ENCODE data around the gene ELMO2.

ELMO2 gene

DNA sequence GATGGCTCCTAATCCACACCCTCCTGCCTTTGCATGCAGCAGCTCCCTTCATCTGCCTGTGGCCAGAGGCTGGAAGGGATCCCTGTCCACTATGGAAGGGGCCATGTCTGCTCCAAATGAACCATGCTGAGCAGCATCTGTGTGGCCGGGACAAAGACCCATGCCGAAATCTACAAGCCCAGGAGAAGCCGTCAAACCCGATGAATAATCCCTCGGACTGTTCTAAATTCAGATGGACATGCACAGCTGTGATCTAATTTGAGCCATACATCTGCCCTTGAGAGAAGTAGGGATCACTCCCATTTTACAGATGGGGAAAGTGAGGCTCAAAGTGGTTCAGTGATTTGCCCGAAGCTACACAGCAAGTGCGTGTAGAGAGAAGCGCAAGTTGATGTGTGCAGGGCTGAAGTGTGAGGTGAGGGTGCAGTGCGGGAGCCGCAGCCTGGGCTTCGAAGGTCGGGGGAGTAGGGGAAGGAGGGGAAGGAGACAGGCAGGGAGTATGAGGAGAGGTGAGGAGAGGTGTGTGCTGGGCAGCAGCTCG is 75.5 kb downstream of the ELMO2 start:
- no peak for DNase-seq (ENCODE audit: low read depth)

DNA sequence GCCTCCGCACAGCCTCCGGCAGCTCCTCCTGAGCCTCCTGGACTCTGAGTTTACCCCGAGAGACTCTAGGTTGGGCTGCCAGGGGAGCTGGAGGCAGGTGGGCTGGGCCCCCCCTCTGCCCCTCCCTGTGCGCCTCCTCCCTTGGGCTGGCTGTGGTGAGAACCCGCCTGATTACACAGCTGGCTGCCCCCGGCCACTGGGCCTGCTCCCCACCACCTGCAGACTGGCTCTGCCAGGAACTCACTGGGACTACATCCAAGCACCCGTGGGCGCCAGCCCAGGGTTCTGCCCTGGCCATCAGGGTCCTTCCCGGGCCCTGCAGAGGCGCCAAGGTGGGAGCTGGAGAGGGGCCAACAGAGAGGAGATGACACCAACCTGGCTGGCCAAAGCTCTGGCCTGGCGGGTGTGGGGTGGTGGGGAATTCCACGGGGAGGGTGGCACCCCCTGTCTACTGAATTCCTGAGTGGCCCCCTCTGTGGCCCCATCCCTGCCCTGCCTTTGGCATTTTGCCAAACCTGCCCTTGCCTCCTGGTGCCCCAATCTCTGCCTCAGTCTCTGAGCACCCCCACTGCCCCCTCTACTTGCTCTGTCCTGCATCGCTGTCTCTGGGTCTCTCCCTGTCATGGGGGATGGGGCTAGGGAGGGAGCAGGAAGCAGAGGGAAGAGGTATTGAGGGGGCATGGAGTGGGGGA is 76.2 kb downstream of the ELMO2 start:
- no peak for DNase-seq (ENCODE audit: low read depth)

DNA sequence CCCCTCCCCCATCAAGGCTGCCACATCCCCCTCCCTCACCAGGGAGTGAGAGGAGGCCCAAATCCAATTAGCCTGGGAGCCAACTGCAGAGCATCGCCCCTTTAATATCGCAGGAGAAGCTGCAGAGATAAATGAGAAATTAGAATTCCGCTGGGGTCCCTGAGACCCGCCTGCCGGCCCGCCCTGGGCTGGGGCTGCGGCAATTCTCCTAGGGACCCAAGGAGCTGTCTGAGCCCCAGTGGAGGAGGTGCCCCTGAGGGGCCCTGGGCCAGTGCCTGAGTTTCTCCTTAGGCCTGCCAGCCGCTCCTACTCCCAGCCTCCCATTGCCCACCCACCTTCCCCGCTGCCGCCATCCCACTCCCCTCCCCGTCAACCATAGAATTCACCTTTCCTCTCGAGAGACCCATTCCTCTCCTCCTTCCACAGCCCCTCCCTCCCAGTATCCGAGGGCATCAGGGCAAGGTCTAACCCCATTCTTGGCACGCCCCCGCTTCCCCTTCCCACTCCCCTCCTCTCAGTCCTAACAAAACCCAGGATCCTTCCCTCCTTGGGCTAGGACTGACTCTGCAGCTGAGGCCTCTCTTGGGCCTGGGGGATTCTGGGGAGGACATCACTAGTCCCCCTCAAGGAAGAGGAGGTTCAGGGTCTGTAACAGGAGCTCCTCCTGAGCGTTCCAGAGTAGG is 78.1 kb downstream of the ELMO2 start:
- no peak for DNase-seq (ENCODE audit: low read depth)

DNA sequence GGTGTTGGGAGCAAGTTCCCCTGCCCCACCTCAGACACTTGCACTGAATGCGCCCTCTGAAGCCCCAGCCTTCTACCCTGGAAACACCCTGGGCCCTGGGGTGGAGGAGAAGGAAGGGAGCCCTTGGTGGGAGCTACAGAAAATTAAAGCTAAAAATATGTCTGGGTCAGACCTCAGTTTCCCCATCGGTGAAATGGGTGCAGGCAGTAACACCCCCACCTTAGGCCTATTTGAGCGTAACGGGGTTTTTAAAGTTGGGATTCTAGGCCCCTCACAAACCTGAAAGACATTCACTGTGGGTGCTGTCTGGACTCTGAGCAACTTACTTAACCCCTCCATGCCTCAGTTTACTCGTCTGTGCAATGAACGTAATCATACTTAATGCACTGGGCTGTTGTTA is 78.9 kb downstream of the ELMO2 start:
- DNase-seq (ENCODE audit: low read depth): no peak

DNA sequence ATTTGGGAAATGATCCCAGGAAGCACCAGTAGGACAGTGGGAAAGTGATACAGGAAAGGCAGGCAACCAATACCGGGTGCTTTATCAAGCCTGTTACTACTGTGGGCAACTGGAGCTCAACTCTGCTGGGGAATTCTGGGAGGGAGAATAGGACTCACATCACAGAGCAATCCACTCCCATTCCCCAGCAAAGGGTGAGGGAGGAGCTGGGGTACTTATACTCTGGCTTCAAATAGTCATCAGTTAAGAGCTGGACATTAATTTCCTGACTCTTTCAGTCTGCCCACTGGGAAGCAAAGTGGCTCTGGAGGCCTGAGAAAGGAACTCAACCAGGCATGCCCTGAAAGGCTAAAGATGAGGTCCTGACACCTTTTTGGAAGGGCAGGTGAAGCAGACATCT is 80.6 kb downstream of the ELMO2 start:
- DNase-seq (ENCODE audit: low read depth): no peak

DNA sequence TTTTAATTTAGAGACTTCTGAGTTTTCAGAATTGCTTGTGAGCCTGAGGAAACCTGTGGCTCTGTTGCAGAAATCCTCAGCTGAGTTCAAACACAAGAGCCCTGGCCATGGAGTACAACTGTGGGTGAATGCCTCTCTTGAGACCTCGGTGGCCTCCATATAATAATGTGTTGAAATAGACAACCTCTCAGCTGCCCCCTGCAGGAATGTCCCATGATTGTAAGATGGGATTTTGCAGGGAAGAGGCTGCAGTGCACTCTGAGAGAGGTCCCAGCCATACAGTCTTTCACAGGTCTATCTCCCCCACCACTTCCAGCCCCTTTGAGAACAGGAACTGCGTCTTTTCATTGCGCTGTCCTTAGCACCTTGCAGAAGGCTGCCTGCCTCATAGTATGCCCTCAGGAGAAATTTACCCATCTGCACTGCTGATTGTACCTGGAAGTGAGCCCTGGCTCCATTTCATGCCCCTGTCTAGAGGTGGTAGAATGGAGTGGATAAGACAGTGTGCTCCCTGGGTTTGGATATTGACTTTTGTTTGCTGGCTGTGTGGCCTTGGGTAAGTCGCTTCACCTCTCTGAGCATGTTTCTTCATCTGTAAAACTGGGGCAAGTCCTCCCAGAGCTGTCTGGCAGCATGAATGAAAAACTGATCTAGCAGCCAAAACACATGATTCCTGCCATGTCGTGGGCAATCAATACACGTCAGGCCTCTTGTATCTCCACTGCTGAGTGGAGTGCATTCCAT is 81.3 kb downstream of the ELMO2 start:
- no peak for DNase-seq (ENCODE audit: low read depth)

DNA sequence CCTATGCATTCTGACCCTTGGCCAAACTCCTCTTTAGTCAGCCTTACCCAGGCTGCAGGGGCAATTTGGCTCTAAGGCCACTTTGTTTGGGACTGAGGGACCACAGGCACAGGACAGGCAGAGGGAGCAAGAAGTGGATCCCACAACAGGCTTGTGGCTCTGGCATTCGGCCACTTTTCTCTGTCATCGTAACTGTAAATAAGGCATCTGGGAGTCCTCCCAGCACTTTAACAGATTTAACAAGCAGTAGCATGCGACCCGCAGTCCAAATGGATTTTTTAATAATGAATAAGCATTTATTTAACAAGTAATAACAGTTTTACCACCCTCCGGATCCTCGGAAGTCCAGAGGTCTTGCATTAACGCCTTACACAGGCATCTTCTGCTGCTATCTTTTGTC is 82.0 kb downstream of the ELMO2 start:
- no peak for DNase-seq (ENCODE audit: low read depth)

DNA sequence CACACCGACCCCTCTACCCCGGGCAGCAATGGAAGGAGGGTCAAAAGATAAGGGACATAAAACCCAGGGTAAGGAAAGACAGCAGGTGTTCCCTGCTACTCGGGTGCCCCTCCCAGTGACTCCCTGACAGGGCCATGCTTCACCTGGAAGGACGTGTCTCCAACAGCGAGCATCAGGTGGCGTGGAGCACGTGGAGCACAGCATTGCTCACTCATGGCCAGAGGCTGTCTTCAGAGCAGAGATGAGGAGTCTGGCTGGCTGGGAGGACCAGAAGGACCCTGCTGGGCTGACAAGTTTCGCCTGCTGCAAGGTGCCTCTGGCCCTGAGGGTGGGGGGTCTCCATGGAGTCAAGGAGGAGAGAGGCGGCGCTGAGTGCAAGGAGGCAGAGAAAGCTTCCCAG is 82.9 kb downstream of the ELMO2 start:
- no peak for DNase-seq (ENCODE audit: low read depth)

DNA sequence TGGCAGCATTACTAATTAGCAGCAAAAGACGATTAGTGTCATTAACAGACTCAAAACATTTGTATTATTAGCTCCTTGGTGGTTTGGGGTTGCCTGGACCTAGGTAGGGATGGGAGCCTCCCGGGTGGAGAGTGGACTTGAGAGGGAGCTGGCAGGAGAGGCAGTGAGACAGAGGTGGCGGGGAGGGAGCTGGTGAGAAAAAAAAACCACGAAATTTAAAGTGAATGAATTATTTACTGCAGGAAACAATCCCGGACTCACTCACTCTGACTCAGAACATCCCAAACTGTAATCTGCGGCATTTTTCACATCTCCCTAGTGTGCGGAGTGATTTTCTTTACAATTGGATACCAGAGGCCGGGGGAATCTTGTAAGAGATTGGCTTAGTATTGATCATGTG is 83.8 kb downstream of the ELMO2 start:
- no peak for DNase-seq (ENCODE audit: low read depth)

DNA sequence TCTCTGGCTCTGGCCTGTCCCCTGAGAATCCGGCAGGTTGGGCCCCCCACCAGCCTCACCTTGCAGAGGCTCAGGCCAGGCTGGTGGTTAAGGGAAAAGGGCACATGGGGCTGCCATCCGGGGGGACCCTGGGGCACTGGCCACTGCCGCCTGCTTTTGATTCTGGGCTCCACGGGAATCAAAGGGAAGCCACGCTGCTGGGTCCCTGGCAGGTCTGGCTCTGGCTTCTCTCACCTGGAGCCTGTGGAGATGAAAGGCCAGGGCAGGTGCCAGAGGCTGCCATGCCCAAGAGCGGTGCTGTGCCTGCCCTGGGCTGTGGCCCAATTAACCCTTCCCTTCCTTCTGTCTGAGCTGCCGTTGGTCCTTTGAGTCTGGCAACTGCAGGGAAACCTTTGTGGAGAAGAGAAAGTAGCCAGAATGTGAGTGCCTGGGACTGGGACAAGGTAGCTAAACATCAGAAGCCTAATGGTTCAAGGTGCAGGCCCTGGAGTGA is 88.7 kb downstream of the ELMO2 start:
- DNase-seq (ENCODE audit: low read depth): no peak

DNA sequence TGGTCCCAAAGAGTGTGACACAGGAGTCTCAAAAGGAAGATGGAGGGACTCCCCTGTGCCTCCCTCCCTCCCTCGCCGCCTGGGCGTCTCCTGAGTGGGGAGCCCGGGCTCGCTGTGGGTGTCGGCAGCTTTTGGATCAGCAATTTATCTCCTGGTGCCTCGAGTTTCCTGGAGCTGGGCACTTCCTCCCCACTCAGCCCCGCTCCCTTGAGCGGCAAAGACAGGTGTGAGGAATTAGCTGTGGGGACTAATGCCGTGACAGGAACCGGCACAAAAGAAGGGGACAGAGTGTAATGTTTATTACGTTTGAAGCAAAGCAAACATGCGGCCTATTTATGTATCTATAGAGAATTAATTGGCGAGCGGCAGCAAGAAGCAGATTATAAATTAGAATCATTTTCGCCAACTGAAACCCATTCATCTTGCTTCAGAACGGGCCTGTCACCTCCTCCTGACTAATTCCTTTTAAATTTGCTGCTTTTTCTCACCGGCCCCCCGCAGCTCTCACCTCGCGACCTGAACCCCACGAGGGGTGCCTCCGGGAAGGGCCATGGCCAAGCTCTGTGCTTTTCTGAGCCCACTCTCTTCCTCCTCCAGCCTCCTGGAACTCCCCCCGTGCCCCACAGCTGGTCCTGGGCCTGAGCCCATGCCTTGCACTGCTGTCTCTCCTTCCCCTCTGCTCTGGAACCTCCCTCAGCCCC is 89.3 kb downstream of the ELMO2 start:
- DNase-seq (ENCODE audit: low read depth): no peak

All from stimulated activated CD8-positive, alpha-beta memory T cell treated with anti-CD3 and anti-CD28 coated beads, Interleukin-4, amount 100 ng/mL, for 24 hours (primary cell).